HEK293 (cell line): ENCODE measurements around the gene LNX1.

Experiments used
- CTCF ChIA-PET: fragments of 350-600 bp; formaldehyde crosslinking; extraction: SDS; loops from one replicate; lab custom pipeline; 2021; ENCODE audit warnings: antibody characterized with exemption; lab: Yijun Ruan, JAX
- POLR2A ChIA-PET: fragments of 300-600 bp; formaldehyde crosslinking; extraction: SDS; loops from one replicate; lab custom pipeline; 2020; ENCODE audit warnings: antibody characterized with exemption, inconsistent platforms; lab: Yijun Ruan, JAX
- H3K27ac ChIP-seq: fragments of 200-500 bp; sonication (Bioruptor generic); 2 replicates; pipeline ENCODE4 v1.5.1; 2014; ENCODE audit warnings: low read depth, low read length, control low read depth, inconsistent platforms; ENCODE audit errors: extremely low read depth
- H3K36me3 ChIP-seq, 2 experiments: fragments of 200-500 bp in 1 of 2; sonication (Bioruptor generic) in 1 of 2; 1 replicate in 1 of 2; 2 replicates in 1 of 2; pipeline ENCODE4 v1.5.1; 2014 to 2017; ENCODE audit warnings: inconsistent platforms in 2 of 2, low read length in 2 of 2; ENCODE audit not compliant: control insufficient read depth in 2 of 2, insufficient read depth in 1 of 2
- H3K4me1 ChIP-seq: fragments of 200-500 bp; sonication (Bioruptor generic); 2 replicates; pipeline ENCODE4 v1.5.1; 2014; ENCODE audit warnings: mild to moderate bottlenecking, low read length, inconsistent platforms; ENCODE audit not compliant: control insufficient read depth, insufficient read depth
- H3K4me3 ChIP-seq: 2 replicates; pipeline ENCODE4 v1.5.1; 2011; ENCODE audit warnings: low read depth, mild to moderate bottlenecking, control low read depth, low read length, moderate library complexity
- H3K9me3 ChIP-seq: fragments of 200-500 bp; sonication (Bioruptor generic); 2 replicates; pipeline ENCODE4 v1.5.1; 2014; ENCODE audit warnings: low read depth, low read length, inconsistent platforms; ENCODE audit not compliant: control insufficient read depth, insufficient read depth
- HOXC10 ChIP-seq: sonication (generic); formaldehyde crosslinking; IDR thresholded peaks from 2 replicates; pipeline ENCODE4 v1.8.1; 2023; ENCODE audit warnings: mild to moderate bottlenecking, missing genetic modification reagents
- PATZ1 ChIP-seq: fragments of 450-650 bp; formaldehyde crosslinking; IDR thresholded peaks from 2 replicates; pipeline ENCODE4 v1.5.1; 2016; ENCODE audit warnings: missing biosample characterization, missing genetic modification characterization
- SCRT2 ChIP-seq: fragments of 450-650 bp; formaldehyde crosslinking; IDR thresholded peaks from 2 replicates; pipeline ENCODE4 v1.5.1; 2016; ENCODE audit warnings: missing biosample characterization, missing genetic modification characterization
- ZIC2 ChIP-seq: fragments of 450-650 bp; formaldehyde crosslinking; IDR thresholded peaks from 2 replicates; pipeline ENCODE4 v1.5.1; 2016; ENCODE audit warnings: missing biosample characterization, missing genetic modification characterization
- ZNF148 ChIP-seq: fragments of 450-650 bp; formaldehyde crosslinking; IDR thresholded peaks from 2 replicates; pipeline ENCODE4 v1.5.0; 2017; ENCODE audit warnings: missing biosample characterization, missing genetic modification characterization, borderline replicate concordance
- ZNF16 ChIP-seq: fragments of 450-650 bp; formaldehyde crosslinking; IDR thresholded peaks from 2 replicates; pipeline ENCODE4 v1.5.1; 2016; ENCODE audit warnings: low read depth, missing biosample characterization, missing genetic modification characterization
- ZNF26 ChIP-seq: fragments of 450-650 bp; formaldehyde crosslinking; IDR thresholded peaks from 2 replicates; pipeline ENCODE4 v1.5.1; 2016; ENCODE audit warnings: missing biosample characterization, missing genetic modification characterization
- ZNF274 ChIP-seq, 2 experiments: fragments of 200-500 bp in 1 of 2; fragments of 450-650 bp in 1 of 2; sonication (Bioruptor generic) in 1 of 2; formaldehyde crosslinking in 1 of 2; IDR thresholded peaks; 2 replicates each; pipeline versions ENCODE4 v1.5.1 to v1.6.1; 2014 to 2016; ENCODE audit warnings: borderline replicate concordance in 1 of 2, inconsistent platforms in 1 of 2, low read length in 1 of 2, missing biosample characterization in 1 of 2, missing genetic modification characterization in 1 of 2
- ZNF362 ChIP-seq: fragments of 450-650 bp; formaldehyde crosslinking; IDR thresholded peaks from 2 replicates; pipeline ENCODE4 v1.5.1; 2016; ENCODE audit warnings: missing biosample characterization, missing genetic modification characterization
- ZNF433 ChIP-seq: fragments of 450-650 bp; formaldehyde crosslinking; IDR thresholded peaks from 2 replicates; pipeline ENCODE4 v1.5.1; 2016; ENCODE audit warnings: missing biosample characterization, missing genetic modification characterization, low read depth
- ZNF561 ChIP-seq: fragments of 450-650 bp; IDR thresholded peaks from 2 replicates; pipeline ENCODE4 v1.5.1; 2018; ENCODE audit warnings: missing biosample characterization, missing genetic modification characterization, borderline replicate concordance
- ZNF621 ChIP-seq: fragments of 450-650 bp; formaldehyde crosslinking; IDR thresholded peaks from 2 replicates; pipeline ENCODE4 v1.5.1; 2017; ENCODE audit warnings: missing biosample characterization, missing genetic modification characterization
- ZNF664 ChIP-seq: fragments of 450-650 bp; formaldehyde crosslinking; IDR thresholded peaks from 2 replicates; pipeline ENCODE4 v1.5.1; 2016; ENCODE audit warnings: missing biosample characterization, missing genetic modification characterization
- ZNF792 ChIP-seq: fragments of 450-650 bp; formaldehyde crosslinking; IDR thresholded peaks from 2 replicates; pipeline ENCODE4 v1.5.1; 2016; ENCODE audit warnings: missing biosample characterization, missing genetic modification characterization
- ZSCAN30 ChIP-seq: fragments of 450-650 bp; IDR thresholded peaks from 2 replicates; pipeline ENCODE4 v1.5.1; 2018; ENCODE audit warnings: missing biosample characterization, mild to moderate bottlenecking, missing genetic modification characterization, moderate library complexity
- ZSCAN5A ChIP-seq: fragments of 450-650 bp; formaldehyde crosslinking; IDR thresholded peaks from 2 replicates; pipeline ENCODE4 v1.5.1; 2016; ENCODE audit warnings: missing biosample characterization, missing genetic modification characterization

LNX1 gene

GRCh38 chr4:53483250-53483649, 108.0 kb downstream of the LNX1 start:
- no peak overlapping the region for H3K4me3 ChIP-seq
- no peaks in the 10 kb centered on the region for H3K9me3 ChIP-seq
- H3K4me1 ChIP-seq = no peaks in the 10 kb centered on the region
- POLR2A ChIA-PET = no interaction called here
- CTCF ChIA-PET = interaction anchor here (0.5 kb wide), 1 partner anchor 24 kb away, joined by 5 read pairs; no protein-coding TSS in a partner anchor
- TF ChIP-seq ZNF792 (tag by site-specific recombination) (no peak), ZNF362 (no peak), PATZ1 (tag by site-specific recombination) (no peak), ZNF433 (tag by site-specific recombination) (no peak), ZNF664 (tag by site-specific recombination) (no peak), ZNF148 (no peak), HOXC10 (no peak), ZNF561 (tag by site-specific recombination) (no peak), ZNF621 (tag by site-specific recombination) (no peak), ZNF274 (IDR thresholded peaks at IDR 0.05; ENCODE audit: low read length) (no peak), ZNF274 (tag by site-specific recombination; IDR thresholded peaks at IDR 0.05; ENCODE audit: borderline replicate concordance) (no peak), ZNF26 (tag by site-specific recombination) (no peak), ZNF16 (no peak), ZIC2 (tag by site-specific recombination) (no peak), ZSCAN5A (no peak)
- no peak overlapping the region for H3K27ac ChIP-seq
- H3K36me3 ChIP-seq = no peaks in the 10 kb centered on the region

GRCh38 chr4:53481586-53481985, 109.7 kb downstream of the LNX1 start:
- Histone ChIP-seq H3K36me3 (peaks cover 0 to 1% of the 10 kb centered on the region in 2 experiments; a peak in 1 of 3 replicates), H3K27ac (no peak overlapping the region), H3K4me3 (no peak overlapping the region), H3K4me1 (no peaks in the 10 kb centered on the region), H3K9me3 (no peaks in the 10 kb centered on the region)
- TF ChIP-seq ZSCAN30 (tag by site-specific recombination) (no peak), SCRT2 (tag by site-specific recombination) (no peak)
- POLR2A ChIA-PET = no interaction called here
- CTCF ChIA-PET = interaction anchor here (0.7 kb wide), 1 partner anchor 9 kb away, joined by 4 read pairs; no protein-coding TSS in a partner anchor
